Transverse colon (tissue), 4 donors: ENCODE results near the gene CCDC107. TPM values are rescaled to one million over a fixed set of nuclear protein-coding genes. Genes with fewer than 3 reads are reported as not detected.

Experiments used
- DNase-seq: peaks from one replicate; pipeline ENCODE4 v3.0.0-alpha.2; 2019
- H3K27ac ChIP-seq, 4 donors: fragments of 200-600 bp; sonication (generic); 2 replicates each; pipeline ENCODE4 v1.5.1; 2016 to 2018; ENCODE audit warnings: inconsistent platforms in 4 of 4
- H3K27me3 ChIP-seq: fragments of 200-600 bp; sonication (generic); 2 replicates; pipeline ENCODE4 v1.5.1; 2017; ENCODE audit warnings: inconsistent platforms
- H3K36me3 ChIP-seq, 4 donors: fragments of 200-600 bp; sonication (generic); 2 replicates each; pipeline ENCODE4 v1.5.1; 2017 to 2019; ENCODE audit warnings: inconsistent platforms in 4 of 4
- H3K4me1 ChIP-seq, 4 donors: fragments of 200-600 bp; sonication (generic); 2 replicates each; pipeline ENCODE4 v1.5.1; 2017 to 2020; ENCODE audit warnings: inconsistent platforms in 4 of 4
- H3K4me3 ChIP-seq, 4 donors: fragments of 200-600 bp; sonication (generic); 1 replicate in 1 of 4; 2 replicates in 3 of 4; pipeline versions ENCODE4 v1.5.1 to v1.6.1; 2017 to 2019; ENCODE audit warnings: inconsistent platforms in 4 of 4
- H3K9me3 ChIP-seq, 2 donors: fragments of 200-600 bp; sonication (generic); 2 replicates each; pipeline ENCODE4 v1.5.1; 2017 to 2019; ENCODE audit warnings: inconsistent platforms in 2 of 2
- EP300 ChIP-seq: sonication (generic); formaldehyde crosslinking; IDR thresholded peaks from one replicate; pipeline ENCODE4 v1.6.1; 2017; ENCODE audit warnings: antibody characterized with exemption, low read depth
- POLR2A ChIP-seq: fragments of 450-650 bp; IDR thresholded peaks from one replicate; pipeline ENCODE4 v1.6.1; 2016; ENCODE audit warnings: antibody characterized with exemption, mild to moderate bottlenecking, moderate library complexity
- POLR2AphosphoS5 ChIP-seq, 3 donors: sonication (generic); formaldehyde crosslinking; IDR thresholded peaks; one replicate each; pipeline ENCODE4 v1.6.1; 2016; ENCODE audit warnings: antibody characterized with exemption in 3 of 3
- WGBS, 2 donors: methylation state at CpG; one replicate each; pipeline ENCODE4 v1.1.5; 2018; ENCODE audit warnings: low coverage in 1 of 2; 5-methylcytosine and 5-hydroxymethylcytosine counted together
- in situ Hi-C, 4 donors: fragments of 200-750 bp; cut with MboI; loops; one replicate each; pipeline versions ENCODE4 v1.15.0 to v1.15.1; 2017; ENCODE audit warnings: low sequenced_read_pairs in 3 of 4, low pct_ligation_motif_present in 1 of 4, low pct_unique_long_range_greater_than_20kb in 1 of 4
- intact Hi-C: fragments of 100-400 bp; cut with DNase I; formaldehyde crosslinking; loops from one replicate; pipeline ENCODE4 v1.15.1; 2023; ENCODE audit warnings: low total_unique reads
- total RNA-seq, 4 donors: library from RNA; depleted of rRNA; stranded (reverse); fragments of >200 nt; gene quantifications; one replicate each; pipeline ENCODE4 v1.1.0, GENCODE V29; 2016
- TF ChIP-seq, protein P1 (sequence below), 5 experiments: fragments of 200-600 bp in 3 of 5; fragments of 450-650 bp in 2 of 5; sonication (generic) in 3 of 5; IDR thresholded peaks; 1 replicate in 2 of 5; 2 replicates in 3 of 5; pipeline ENCODE4 v1.5.1; 2016 to 2017; ENCODE audit warnings: antibody characterized with exemption in 5 of 5, inconsistent platforms in 3 of 5, mild to moderate bottlenecking in 2 of 5, moderate library complexity in 1 of 5

CCDC107 gene
- total RNA-seq, 4 donors from 2014 or later = 32.0 to 50.1 (median 37.2) TPM

DNA sequence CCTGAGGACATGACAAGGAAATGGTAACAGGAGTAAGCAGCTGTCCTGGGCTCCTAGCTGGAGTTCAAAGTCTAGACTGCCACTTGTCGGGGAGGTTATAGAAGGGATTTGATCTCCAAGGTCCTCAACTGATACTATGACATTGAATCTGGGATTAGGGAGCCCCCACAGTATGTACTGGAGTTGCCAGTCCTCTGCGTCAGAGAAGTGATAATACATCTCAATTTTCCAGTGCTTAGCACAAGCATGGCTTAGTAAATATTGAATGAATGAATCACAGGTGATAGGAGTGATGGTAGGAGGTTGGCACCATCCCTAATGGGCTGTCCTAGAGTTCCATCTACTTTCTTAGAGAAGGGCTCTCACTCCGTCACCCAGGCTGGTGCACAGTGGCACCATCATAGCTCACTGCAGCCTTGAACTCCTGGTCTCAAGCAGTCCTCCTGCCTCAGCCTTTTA, 37.9 kb downstream of the CCDC107 start:
- Histone ChIP-seq H3K4me1 (peaks cover 0 to 24% (median 16%) of the 10 kb centered on the region in 4 donors), H3K4me3 (no peak overlapping the region), H3K27ac (peak overlapping the region; percentile 52 to 95 (median 92)), H3K36me3 (peaks cover 0 to 38% (median 14%) of the 10 kb centered on the region in 4 donors), H3K9me3 (no peaks in the 10 kb centered on the region), H3K27me3 (no peaks in the 10 kb centered on the region)
- intact Hi-C loops (no loop called here), in situ Hi-C loops (loop anchor here in 1 of 4 donors (25.0 kb wide), 1 partner anchor 709 kb away; the partner anchor contains the start of gene DNAJB5)
- TF ChIP-seq EP300 = no peak
- no peak for TF ChIP-seq POLR2A
- no peak for TF ChIP-seq POLR2AphosphoS5 (IDR thresholded peaks at IDR 0.05)
- TF ChIP-seq, protein P1, sequence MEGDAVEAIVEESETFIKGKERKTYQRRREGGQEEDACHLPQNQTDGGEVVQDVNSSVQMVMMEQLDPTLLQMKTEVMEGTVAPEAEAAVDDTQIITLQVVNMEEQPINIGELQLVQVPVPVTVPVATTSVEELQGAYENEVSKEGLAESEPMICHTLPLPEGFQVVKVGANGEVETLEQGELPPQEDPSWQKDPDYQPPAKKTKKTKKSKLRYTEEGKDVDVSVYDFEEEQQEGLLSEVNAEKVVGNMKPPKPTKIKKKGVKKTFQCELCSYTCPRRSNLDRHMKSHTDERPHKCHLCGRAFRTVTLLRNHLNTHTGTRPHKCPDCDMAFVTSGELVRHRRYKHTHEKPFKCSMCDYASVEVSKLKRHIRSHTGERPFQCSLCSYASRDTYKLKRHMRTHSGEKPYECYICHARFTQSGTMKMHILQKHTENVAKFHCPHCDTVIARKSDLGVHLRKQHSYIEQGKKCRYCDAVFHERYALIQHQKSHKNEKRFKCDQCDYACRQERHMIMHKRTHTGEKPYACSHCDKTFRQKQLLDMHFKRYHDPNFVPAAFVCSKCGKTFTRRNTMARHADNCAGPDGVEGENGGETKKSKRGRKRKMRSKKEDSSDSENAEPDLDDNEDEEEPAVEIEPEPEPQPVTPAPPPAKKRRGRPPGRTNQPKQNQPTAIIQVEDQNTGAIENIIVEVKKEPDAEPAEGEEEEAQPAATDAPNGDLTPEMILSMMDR (IDR thresholded peaks at IDR 0.05) = no peak
- DNase-seq = no peak
- 76% methylated on average over 3 of the region's 3 CpGs; no CpG with 5 or more reads in 1 of the 2 donors for WGBS, 2 donors

DNA sequence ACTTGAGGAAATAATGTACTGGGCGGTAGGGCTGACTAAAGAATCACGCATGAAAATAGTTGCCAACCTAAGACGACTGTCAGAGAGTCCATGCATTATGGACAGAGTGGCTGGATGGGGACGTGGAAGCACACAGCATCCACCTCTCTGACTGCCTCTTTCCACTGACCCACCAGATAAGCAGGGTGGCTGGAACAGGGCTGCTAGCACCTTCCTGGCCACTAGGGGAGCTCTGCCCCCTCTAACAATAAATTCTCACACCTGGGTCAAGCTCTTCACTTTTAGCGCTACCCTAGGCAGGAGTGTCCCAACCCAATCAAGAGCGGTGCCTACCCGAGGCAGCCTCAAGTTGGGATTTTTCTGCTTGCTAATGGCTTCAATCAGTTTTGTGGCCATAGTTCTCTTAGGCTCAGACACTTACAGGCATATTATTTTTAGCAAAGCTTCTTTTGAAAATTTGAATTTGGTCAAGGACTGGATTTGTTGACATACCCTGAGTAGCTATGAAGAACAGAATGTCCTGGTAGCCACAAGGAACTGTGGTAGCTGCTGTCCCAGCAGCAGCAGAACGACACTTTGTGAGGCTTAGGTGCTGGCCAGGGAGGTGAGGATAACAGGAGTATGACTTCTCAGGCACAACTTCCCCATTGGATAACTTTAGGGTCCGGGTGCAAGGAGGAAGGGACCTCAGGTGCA, 38.6 kb downstream of the CCDC107 start:
- in situ Hi-C loops = loop anchor here in 1 of 4 donors (25.0 kb wide), 1 partner anchor 709 kb away; the partner anchor contains the start of gene DNAJB5
- TF ChIP-seq EP300 = peak; percentile 18
- TF ChIP-seq, protein P1 (IDR thresholded peaks at IDR 0.05) = peak; percentile 84 to 91 (median 88)
- TF ChIP-seq POLR2A = no peak
- peak in 1 of 3 donors; percentile 34 for TF ChIP-seq POLR2AphosphoS5 (IDR thresholded peaks at IDR 0.05)
- Histone ChIP-seq H3K36me3 (peaks cover 0 to 45% (median 18%) of the 10 kb centered on the region in 4 donors), H3K27ac (peak overlapping the region; percentile 52 to 95 (median 92)), H3K4me3 (no peak overlapping the region), H3K4me1 (peaks cover 0 to 19% (median 13%) of the 10 kb centered on the region in 4 donors), H3K27me3 (no peaks in the 10 kb centered on the region), H3K9me3 (no peaks in the 10 kb centered on the region)
- 13 to 37% methylated on average over 3 to 9 of the region's 9 CpGs for WGBS, 2 donors
- intact Hi-C loops = no loop called here
- DNase-seq = peak; percentile 77

DNA sequence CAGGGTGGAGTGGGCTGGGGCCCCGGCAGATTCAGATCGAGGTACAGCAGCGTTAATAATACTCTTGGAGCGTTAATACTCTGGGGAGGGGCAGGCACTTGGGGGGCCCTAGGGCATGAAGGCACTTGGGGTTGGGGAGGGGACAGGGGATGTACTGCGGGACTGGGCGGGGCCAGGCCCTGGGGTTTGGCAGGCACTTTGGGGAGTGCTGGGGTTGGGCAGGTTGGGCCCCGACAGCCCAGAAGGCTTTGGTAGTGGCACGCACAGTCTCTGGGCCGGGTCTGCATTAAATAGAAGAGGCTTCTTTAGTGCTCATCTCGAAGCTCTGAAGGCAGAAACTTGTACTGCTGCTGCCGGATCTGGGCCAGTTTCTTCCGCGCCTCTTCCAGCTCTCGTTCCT, 39.4 kb downstream of the CCDC107 start:
- DNase-seq = no peak
- no peaks in the 10 kb centered on the region for H3K9me3 ChIP-seq
- peak overlapping the region; percentile 52 to 95 (median 92) for H3K27ac ChIP-seq
- TF ChIP-seq, protein P1 (IDR thresholded peaks at IDR 0.05) = no peak
- no peak for TF ChIP-seq POLR2A
- TF ChIP-seq POLR2AphosphoS5 (IDR thresholded peaks at IDR 0.05) = no peak
- no peak for TF ChIP-seq EP300
- peaks cover 0 to 53% (median 22%) of the 10 kb centered on the region in 4 donors for H3K36me3 ChIP-seq
- intact Hi-C loops (no loop called here), in situ Hi-C loops (loop anchor here in 1 of 4 donors (25.0 kb wide), 1 partner anchor 710 kb away; the partner anchor contains the start of gene DNAJB5)
- no peaks in the 10 kb centered on the region for H3K27me3 ChIP-seq
- H3K4me1 ChIP-seq = peaks cover 0 to 19% (median 13%) of the 10 kb centered on the region in 4 donors
- 88 to 89% methylated on average over 3 to 14 of the region's 14 CpGs for WGBS, 2 donors
- H3K4me3 ChIP-seq = no peak overlapping the region

DNA sequence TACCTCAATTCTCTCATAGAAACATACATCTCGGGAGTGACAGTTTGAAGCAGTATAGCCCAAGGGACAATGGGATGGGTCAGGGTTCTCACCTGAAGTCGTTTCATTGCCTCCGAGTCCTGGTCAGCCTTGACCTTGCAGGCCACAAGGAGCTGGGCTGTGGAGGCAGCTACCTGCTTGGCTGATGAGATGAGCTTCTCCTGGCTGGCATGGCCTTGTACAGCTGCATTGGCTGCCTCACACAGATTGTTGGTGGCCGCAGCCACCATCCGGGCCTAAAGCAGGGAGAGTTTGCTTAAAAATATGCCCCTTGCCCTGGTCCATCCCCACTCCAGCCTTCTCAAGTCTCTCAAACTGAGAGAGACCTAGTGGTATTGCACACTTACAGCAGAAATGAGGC, 40.1 kb downstream of the CCDC107 start:
- Histone ChIP-seq H3K9me3 (no peaks in the 10 kb centered on the region), H3K27me3 (no peaks in the 10 kb centered on the region), H3K4me1 (peaks cover 0 to 19% (median 13%) of the 10 kb centered on the region in 4 donors), H3K36me3 (peaks cover 0 to 61% (median 25%) of the 10 kb centered on the region in 4 donors), H3K4me3 (no peak overlapping the region), H3K27ac (peak overlapping the region in 3 of 4 donors; percentile 91 to 95 (median 92))
- WGBS, 2 donors = 89% methylated on average over 5 of the region's 5 CpGs; no CpG with 5 or more reads in 1 of the 2 donors
- no peak for DNase-seq
- TF ChIP-seq, protein P1 (IDR thresholded peaks at IDR 0.05) = no peak
- TF ChIP-seq POLR2AphosphoS5 (IDR thresholded peaks at IDR 0.05) = no peak
- TF ChIP-seq POLR2A = no peak
- in situ Hi-C loops (loop anchor here in 1 of 4 donors (25.0 kb wide), 1 partner anchor 711 kb away; the partner anchor contains the start of gene DNAJB5), intact Hi-C loops (no loop called here)
